K562 (cell line): ENCODE results near the gene CEP72. TPM values are rescaled to one million over a fixed set of nuclear protein-coding genes. Genes with fewer than 3 reads are reported as not detected.

Source experiments
- ATAC-seq: fragments of 200-7000 bp; cut with Tn5 transposase; 3 replicates; pipeline ENCODE4 v1.9.1; 2020; ENCODE audit warnings: moderate library complexity
- BruUV-seq: library from RNA; stranded (reverse); fragments of 400-500 nt; replicated peaks from 2 replicates; lab custom pipeline; 2021; lab: Mats Ljungman, UMichigan
- CTCF ChIA-PET: fragments of 300-600 bp; formaldehyde crosslinking; extraction: SDS; loops from one replicate; lab custom pipeline; 2021; ENCODE audit warnings: low intra/inter-chr PET ratio; lab: Yijun Ruan, JAX
- POLR2A ChIA-PET: fragments of 300-600, 350-650 bp; sonication (Branson Sonifier 250); formaldehyde crosslinking; extraction: SDS; loops from one replicate; lab custom pipeline; 2021; ENCODE audit warnings: antibody characterized with exemption, inconsistent platforms; lab: Yijun Ruan, JAX
- DNase-seq, 4 experiments: peaks; one replicate each; pipeline versions ENCODE4 v3.0.0 to v3.0.0-alpha.2; 2011 to 2018; ENCODE audit warnings: low spot score in 3 of 4, mixed read lengths in 3 of 4; ENCODE audit errors: extremely low read depth in 1 of 4
- FAIRE-seq: peaks from 2 replicates; lab custom pipeline; 2011; peaks lifted over from hg19 to GRCh38; lab: Jason Lieb, UNC
- H2AFZ ChIP-seq: 2 replicates; pipeline ENCODE4 v1.6.0; 2011; ENCODE audit warnings: low read depth, low read length, control low read depth, inconsistent platforms
- H3K27ac ChIP-seq: fragments of 200-600 bp; 3 replicates; pipeline ENCODE4 v1.8.0; 2011; ENCODE audit warnings: low read depth, mild to moderate bottlenecking, control low read depth, inconsistent platforms, low read length, moderate library complexity, mixed read lengths; ENCODE audit errors: extremely low read depth
- H3K27me3 ChIP-seq, 2 experiments: fragments of 300-600 bp in 1 of 2; 2 replicates in 1 of 2; 3 replicates in 1 of 2; pipeline versions ENCODE4 v1.6.0 to v1.8.0; 2011; ENCODE audit warnings: inconsistent platforms in 2 of 2, low read length in 2 of 2, mild to moderate bottlenecking in 1 of 2, mixed read lengths in 1 of 2, moderate library complexity in 1 of 2; ENCODE audit not compliant: control insufficient read depth in 2 of 2, insufficient read depth in 2 of 2
- H3K36me3 ChIP-seq: fragments of 300-600 bp; 3 replicates; pipeline ENCODE4 v1.8.0; 2011; ENCODE audit warnings: mild to moderate bottlenecking, low read length, inconsistent platforms; ENCODE audit not compliant: control insufficient read depth, insufficient read depth
- H3K4me1 ChIP-seq, 2 experiments: fragments of 200-600 bp in 1 of 2; replicated peaks in 1 of 2; 2 replicates in 1 of 2; 3 replicates in 1 of 2; pipeline versions ENCODE4 v1.5.1 to v1.8.0; 2011; ENCODE audit warnings: inconsistent platforms in 2 of 2, low read length in 2 of 2, mild to moderate bottlenecking in 1 of 2, mixed read lengths in 1 of 2, moderate library complexity in 1 of 2; ENCODE audit not compliant: control insufficient read depth in 2 of 2, insufficient read depth in 2 of 2
- H3K4me2 ChIP-seq: 2 replicates; pipeline ENCODE4 v1.6.1; 2011; ENCODE audit warnings: low read length, control low read depth, inconsistent platforms, mixed read lengths; ENCODE audit not compliant: insufficient read depth
- H3K4me3 ChIP-seq: fragments of 200-600 bp; sonication (generic), shearing (Covaris generic); 2 replicates; pipeline ENCODE4 v1.5.1; 2016; ENCODE audit warnings: control low read depth, inconsistent platforms
- H3K79me2 ChIP-seq: fragments of 200-600 bp; 3 replicates; pipeline ENCODE4 v1.8.0; 2011; ENCODE audit warnings: low read length, inconsistent platforms; ENCODE audit not compliant: control insufficient read depth, insufficient read depth
- H3K9ac ChIP-seq, 2 experiments: 2 replicates each; pipeline versions ENCODE4 v1.6.0 to v1.6.1; 2011; ENCODE audit warnings: low read depth in 2 of 2, low read length in 2 of 2, control low read depth in 1 of 2, inconsistent platforms in 1 of 2, mild to moderate bottlenecking in 1 of 2, mixed read lengths in 1 of 2; ENCODE audit not compliant: insufficient read depth in 1 of 2
- H3K9me1 ChIP-seq: one replicate; pipeline ENCODE4 v1.6.0; 2011; ENCODE audit warnings: inconsistent platforms, mild to moderate bottlenecking, low read length, moderate library complexity; ENCODE audit not compliant: control insufficient read depth, insufficient read depth
- H3K9me3 ChIP-seq: replicated peaks from 2 replicates; pipeline ENCODE4 v1.5.1; 2011; ENCODE audit warnings: low read depth, low read length, inconsistent platforms; ENCODE audit not compliant: control insufficient read depth, insufficient read depth
- H4K20me1 ChIP-seq: replicated peaks from 2 replicates; pipeline ENCODE4 v1.6.1; 2011; ENCODE audit warnings: low read length, inconsistent platforms, mixed read lengths; ENCODE audit not compliant: control insufficient read depth, insufficient read depth
- ARID3B ChIP-seq: fragments of 250-450 bp; sonication (Bioruptor Pico); IDR thresholded peaks from 2 replicates; pipeline ENCODE4 v1.4.0; 2020; ENCODE audit warnings: borderline replicate concordance
- BRD9 ChIP-seq: fragments of 450-650 bp; IDR thresholded peaks from 2 replicates; pipeline ENCODE4 v1.6.1; 2018; ENCODE audit warnings: low read depth; ENCODE audit not compliant: partially characterized antibody
- HDAC2 ChIP-seq: fragments of 450-650 bp; IDR thresholded peaks from 2 replicates; pipeline ENCODE4 v1.6.1; 2016; ENCODE audit warnings: mild to moderate bottlenecking
- KAT7 ChIP-seq: sonication (generic); formaldehyde crosslinking; IDR thresholded peaks from 2 replicates; pipeline ENCODE4 v1.8.0; 2022; ENCODE audit warnings: missing genetic modification reagents, mild to moderate bottlenecking, borderline replicate concordance
- MCM3 ChIP-seq: fragments of 450-650 bp; IDR thresholded peaks from 2 replicates; pipeline ENCODE4 v1.6.1; 2016
- MTF1 ChIP-seq: fragments of 250-450 bp; sonication (Bioruptor Pico); IDR thresholded peaks from 2 replicates; pipeline ENCODE4 v1.9.0; 2021; ENCODE audit warnings: moderate library complexity, mild to moderate bottlenecking, inconsistent platforms, borderline replicate concordance
- SIN3B ChIP-seq: fragments of 450-650 bp; IDR thresholded peaks from 2 replicates; pipeline ENCODE4 v1.6.1; 2017; ENCODE audit warnings: low read depth, mild to moderate bottlenecking, moderate library complexity
- SMAD1 ChIP-seq: fragments of 150-350 bp; IDR thresholded peaks from 2 replicates; pipeline ENCODE4 v1.6.1; 2014; ENCODE audit warnings: low read length, low read depth; ENCODE audit not compliant: partially characterized antibody
- ZNF384 ChIP-seq: IDR thresholded peaks from 2 replicates; pipeline ENCODE4 v1.6.1; 2012; ENCODE audit warnings: low read depth, low read length, improper control_type of control experiment
- WGBS: fragments of 100-300 bp; shearing (Covaris generic); methylation state at CpG from one replicate; pipeline ENCODE4 v1.1.6; 2016; ENCODE audit warnings: low coverage, mixed read lengths; ENCODE audit not compliant: insufficient coverage; ENCODE audit errors: missing lambda C conversion rate; 5-methylcytosine and 5-hydroxymethylcytosine counted together
- in situ Hi-C: fragments of 300-500 bp; cut with MboI; formaldehyde crosslinking; loops from 4 replicates; pipeline ENCODE4 v1.15.0; 2018; ENCODE audit warnings: inconsistent platforms, mixed read lengths
- intact Hi-C: fragments of 100-400 bp; cut with micrococcal nuclease; formaldehyde crosslinking; loops from 2 replicates; pipeline ENCODE4 v1.14.2; 2022
- polyA plus RNA-seq, 8 experiments: library from polyadenylated mRNA; depleted of rRNA in 4 of 8; stranded (reverse) in 5 of 8; unstranded in 3 of 8; fragments of >200 nt; fragmentation: Nextera tagmentation in 2 of 8; fragmentation: Illumina TruSeq in 1 of 8; extraction: Ambion mirVana in 2 of 8; extraction: Trizol in 1 of 8; gene quantifications; 2 replicates each; pipeline versions ENCODE4 v1.2.1 to v1.2.3, GENCODE V29; 2011 to 2014; ENCODE audit warnings: inconsistent platforms in 1 of 8, missing spikeins in 1 of 8
- total RNA-seq, 7 experiments: library from RNA; depleted of rRNA in 6 of 7; stranded (reverse); fragments of >200 nt in 6 of 7; fragmentation: Illumina TruSeq in 2 of 7; extraction: Trizol in 2 of 7; gene quantifications; 2 replicates each; pipeline versions ENCODE4 v1.2.1 to v1.2.3, GENCODE V29; 2011 to 2021; ENCODE audit warnings: low replicate concordance in 1 of 7

CEP72 gene
- total and polyA plus RNA-seq, 9 of the 15 experiments (the other 6 are each of a cell fraction or from before 2014, with no cell fraction given): 0.89 to 38.1 (median 14.2) TPM

GRCh38 chr5:625516-625915, 13.4 kb downstream of the CEP72 start (continued):
- TF ChIP-seq ARID3B (no peak), MCM3 (no peak), SIN3B (no peak), KAT7 (no peak), SMAD1 (no peak), MTF1 (CRISPR knock-in tag) (no peak), ZNF384 (no peak)

GRCh38 chr5:626850-627249, 14.7 kb downstream of the CEP72 start:
- Histone ChIP-seq H3K9me3 (no peaks in the 10 kb centered on the region), H2AFZ (no peak overlapping the region), H3K4me3 (no peak overlapping the region), H3K79me2 (peaks cover 5% of the 10 kb centered on the region; the same call in 2 of the 3 replicates), H4K20me1 (no peaks in the 10 kb centered on the region; the same call in 1 of the 2 replicates), H3K36me3 (peaks cover 70% of the 10 kb centered on the region), H3K27ac (no peak overlapping the region), H3K9me1 (no peaks in the 10 kb centered on the region), H3K4me1 (peaks cover 0 to 10% of the 10 kb centered on the region in 2 experiments; a peak in 1 of 5 replicates), H3K4me2 (no peak overlapping the region), H3K27me3 (no peaks in the 10 kb centered on the region), H3K9ac (no peak overlapping the region)
- no peak for ATAC-seq
- 96% methylated on average over 3 of the region's 3 CpGs for WGBS
- no peak for FAIRE-seq
- in situ Hi-C loops (no loop called here), intact Hi-C loops (no loop called here)
- no peak for DNase-seq
- ChIA-PET CTCF (no interaction called here), POLR2A (no interaction called here)
- TF ChIP-seq HDAC2 (no peak), BRD9 (no peak)
- no TSS peak for BruUV-seq
